Kidney (tissue), 14 donors: ENCODE data around the gene ELFN2. TPM values are rescaled to one million over a fixed set of nuclear protein-coding genes. Genes with fewer than 3 reads are reported as not detected.

Experiments used
- DNase-seq, 5 donors: peaks; one replicate each; pipeline ENCODE4 v3.0.0-alpha.2; 2013 to 2020
- FAIRE-seq: peaks from 2 replicates; lab custom pipeline; 2012; peaks lifted over from hg19 to GRCh38; lab: Jason Lieb, UNC
- H3K27ac ChIP-seq, 2 donors: one replicate each; pipeline ENCODE4 v1.7.0; 2013; ENCODE audit warnings: low read depth in 2 of 2, low read length in 2 of 2, inconsistent platforms in 1 of 2
- H3K27me3 ChIP-seq: one replicate; pipeline ENCODE4 v1.7.1; 2013; ENCODE audit warnings: low read length, inconsistent platforms; ENCODE audit not compliant: control insufficient read depth, insufficient read depth
- H3K36me3 ChIP-seq, 3 donors: one replicate each; pipeline versions ENCODE4 v1.7.0 to v1.7.1; 2013; ENCODE audit warnings: low read length in 3 of 3, control low read depth in 1 of 3, inconsistent platforms in 1 of 3; ENCODE audit not compliant: insufficient read depth in 3 of 3, control insufficient read depth in 2 of 3
- H3K4me1 ChIP-seq, 3 donors: one replicate each; pipeline versions ENCODE4 v1.7.0 to v1.7.1; 2013; ENCODE audit warnings: low read length in 3 of 3, inconsistent platforms in 1 of 3, low read depth in 1 of 3; ENCODE audit not compliant: control insufficient read depth in 2 of 3, insufficient read depth in 2 of 3
- H3K4me3 ChIP-seq, 3 donors: one replicate each; pipeline versions ENCODE4 v1.7.0 to v1.8.1; 2013; ENCODE audit warnings: low read length in 3 of 3, control low read depth in 1 of 3, inconsistent platforms in 1 of 3
- H3K9ac ChIP-seq, 3 donors: one replicate each; pipeline versions ENCODE4 v1.7.0 to v1.7.1; 2013; ENCODE audit warnings: low read length in 3 of 3, control low read depth in 1 of 3, inconsistent platforms in 1 of 3
- H3K9me3 ChIP-seq, 3 donors: one replicate each; pipeline versions ENCODE4 v1.7.0 to v1.7.1; 2013; ENCODE audit warnings: low read length in 3 of 3, control low read depth in 1 of 3, inconsistent platforms in 1 of 3; ENCODE audit not compliant: control insufficient read depth in 2 of 3, insufficient read depth in 1 of 3
- CTCF ChIP-seq: IDR thresholded peaks from 3 replicates; pipeline ENCODE4 v1.5.1; 2012; ENCODE audit warnings: mild to moderate bottlenecking, moderate library complexity, borderline replicate concordance; ENCODE audit not compliant: insufficient read depth; ENCODE audit errors: extremely low read depth
- intact Hi-C: fragments of 100-400 bp; cut with DNase I; formaldehyde crosslinking; loops from one replicate; pipeline ENCODE4 v1.11.1; 2022
- polyA plus RNA-seq: library from polyadenylated mRNA; stranded (reverse); fragments of 350-450 nt; fragmentation: Illumina TruSeq; extraction: RNeasy Lipid Tissue Mini Kit (QIAGEN cat#74804); gene quantifications from one replicate; pipeline ENCODE4 v1.2.3, GENCODE V29; 2014; ENCODE audit warnings: low read depth, low replicate concordance; ENCODE audit not compliant: insufficient read depth
- total RNA-seq: library from RNA; stranded (reverse); fragmentation: NEBNext Ultra II Directional; extraction: Animal tissue kit (Norgen Biotek cat#: 25700); gene quantifications from one replicate; pipeline ENCODE4 v1.2.1, GENCODE V29; 2021
- donor health status: control.
- donor health status: control.
- donor health status: control.
- donor health status: control.
- donor health status: control.
- donor health status: DM: yes; HTN: yes; CAD: no.
- donor health status: Normal renal cell carcinoma (clear cell type).

Gene ELFN2
- total and polyA plus RNA-seq, 2 donors from 2014 or later = 0.19 to 4.6 TPM

GRCh38 chr22:37351232-37351631 is 76.0 kb downstream of the ELFN2 start:
- DNase-seq = no peak

GRCh38 chr22:37349043-37349814 is 78.0 kb downstream of the ELFN2 start:
- H3K9ac ChIP-seq = no peak overlapping the region
- FAIRE-seq (no peak), DNase-seq (no peak)
- no peak for TF ChIP-seq CTCF
- H3K27ac ChIP-seq = no peak overlapping the region
- no peaks in the 10 kb centered on the region for H3K9me3 ChIP-seq
- H3K4me1 ChIP-seq = no peaks in the 10 kb centered on the region
- no peak overlapping the region for H3K4me3 ChIP-seq
- no peaks in the 10 kb centered on the region for H3K27me3 ChIP-seq
- intact Hi-C loops = no loop called here
- H3K36me3 ChIP-seq = no peaks in the 10 kb centered on the region

More at GRCh38 chr22:37351232-37351631, 76.0 kb downstream of the ELFN2 start:
- Histone ChIP-seq H3K4me1 (no peaks in the 10 kb centered on the region), H3K9me3 (no peaks in the 10 kb centered on the region), H3K27me3 (no peaks in the 10 kb centered on the region), H3K4me3 (no peak overlapping the region), H3K27ac (no peak overlapping the region), H3K36me3 (no peaks in the 10 kb centered on the region), H3K9ac (no peak overlapping the region)
- TF ChIP-seq CTCF = no peak
- intact Hi-C loops = no loop called here
- FAIRE-seq = no peak

GRCh38 chr22:37346505-37346895 is 80.8 kb downstream of the ELFN2 start:
- no peak overlapping the region for H3K27ac ChIP-seq
- TF ChIP-seq CTCF = no peak
- no peaks in the 10 kb centered on the region for H3K9me3 ChIP-seq
- intact Hi-C loops = no loop called here
- H3K4me3 ChIP-seq = no peak overlapping the region
- H3K4me1 ChIP-seq = no peaks in the 10 kb centered on the region
- H3K36me3 ChIP-seq = no peaks in the 10 kb centered on the region
- H3K9ac ChIP-seq = no peak overlapping the region
- H3K27me3 ChIP-seq = no peaks in the 10 kb centered on the region
- FAIRE-seq (no peak), DNase-seq (no peak)
